Uterus (tissue), 2 donors: ENCODE data around the gene UQCC2.

Experiments used
- CTCF ChIP-seq, 4 experiments: fragments of 200-600 bp in 2 of 4; fragments of 450-650 bp in 2 of 4; sonication (generic) in 2 of 4; IDR thresholded peaks; one replicate each; pipeline ENCODE4 v1.5.1; 2016 to 2019; ENCODE audit warnings: antibody characterized with exemption in 4 of 4, mild to moderate bottlenecking in 2 of 4, moderate library complexity in 1 of 4
- POLR2A ChIP-seq, 2 donors: fragments of 450-650 bp; IDR thresholded peaks; one replicate each; pipeline ENCODE4 v1.6.1; 2016; ENCODE audit warnings: antibody characterized with exemption in 2 of 2, mild to moderate bottlenecking in 1 of 2, moderate library complexity in 1 of 2

- TF ChIP-seq CTCF (IDR thresholded peaks at IDR 0.05): no peak
- no peak for TF ChIP-seq POLR2A (IDR thresholded peaks at IDR 0.05)
These were observed 1.4 kb upstream of the UQCC2 start for GRCh38 chr6:33712914-33713313.
